ENCODE results near the gene SHISA5. TPM values are rescaled to one million over a fixed set of nuclear protein-coding genes. Genes with fewer than 3 reads are reported as not detected.
A peak's percentile ranks its signal among the peaks of the same experiment; 100 is the strongest.

Gene SHISA5
- polyA plus RNA-seq, 3 donors: 147 to 266 (median 242) TPM

DNA sequence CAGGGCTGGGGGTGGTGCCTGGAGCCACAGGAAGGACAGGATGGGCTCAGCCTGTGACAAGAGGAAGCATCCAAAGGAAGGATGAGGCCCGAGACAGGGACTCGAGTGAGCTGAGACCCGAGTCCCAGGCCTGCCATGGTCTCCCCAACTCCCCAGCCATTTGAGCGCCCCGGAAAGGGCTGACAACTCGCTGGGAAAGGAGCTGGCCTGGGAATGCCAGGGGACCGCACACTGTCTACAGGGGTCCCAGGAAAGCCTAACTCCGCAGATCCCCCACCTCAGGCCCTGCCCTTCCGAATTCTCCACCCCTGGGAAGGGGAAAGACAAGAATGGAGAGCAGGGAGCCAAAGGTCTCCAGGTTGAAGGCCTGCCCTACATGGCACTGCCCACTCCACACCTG is 21.0 kb upstream of the SHISA5 start:
- H4K20me1 ChIP-seq (ENCODE audit: insufficient read depth, low read length): no peaks in the 10 kb centered on the region
- H3K4me2 ChIP-seq (replicated peaks; ENCODE audit: extremely low read depth, low read length, poor library complexity, severe bottlenecking): peak overlapping the region; percentile 24
- TF ChIP-seq, protein P1, sequence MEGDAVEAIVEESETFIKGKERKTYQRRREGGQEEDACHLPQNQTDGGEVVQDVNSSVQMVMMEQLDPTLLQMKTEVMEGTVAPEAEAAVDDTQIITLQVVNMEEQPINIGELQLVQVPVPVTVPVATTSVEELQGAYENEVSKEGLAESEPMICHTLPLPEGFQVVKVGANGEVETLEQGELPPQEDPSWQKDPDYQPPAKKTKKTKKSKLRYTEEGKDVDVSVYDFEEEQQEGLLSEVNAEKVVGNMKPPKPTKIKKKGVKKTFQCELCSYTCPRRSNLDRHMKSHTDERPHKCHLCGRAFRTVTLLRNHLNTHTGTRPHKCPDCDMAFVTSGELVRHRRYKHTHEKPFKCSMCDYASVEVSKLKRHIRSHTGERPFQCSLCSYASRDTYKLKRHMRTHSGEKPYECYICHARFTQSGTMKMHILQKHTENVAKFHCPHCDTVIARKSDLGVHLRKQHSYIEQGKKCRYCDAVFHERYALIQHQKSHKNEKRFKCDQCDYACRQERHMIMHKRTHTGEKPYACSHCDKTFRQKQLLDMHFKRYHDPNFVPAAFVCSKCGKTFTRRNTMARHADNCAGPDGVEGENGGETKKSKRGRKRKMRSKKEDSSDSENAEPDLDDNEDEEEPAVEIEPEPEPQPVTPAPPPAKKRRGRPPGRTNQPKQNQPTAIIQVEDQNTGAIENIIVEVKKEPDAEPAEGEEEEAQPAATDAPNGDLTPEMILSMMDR (IDR thresholded peaks at IDR 0.05): no peak
- peaks cover 5% of the 10 kb centered on the region for H3K79me2 ChIP-seq (ENCODE audit: insufficient read depth, low read length)
- H3K27me3 ChIP-seq (ENCODE audit: control insufficient read depth in 2 of 2, insufficient read depth in 2 of 2, low read length in 2 of 2): no peaks in the 10 kb centered on the region
- peaks cover 58 to 72% of the 10 kb centered on the region in 2 donors for H3K4me1 ChIP-seq (ENCODE audit: control insufficient read depth in 1 of 2, insufficient read depth in 2 of 2, low read length in 2 of 2)
- intact Hi-C loops (cut with micrococcal nuclease): no loop called here
- H2AFZ ChIP-seq (ENCODE audit: insufficient read depth, low read depth, low read length, poor library complexity, severe bottlenecking): no peak overlapping the region
- Mint-ChIP-seq H3K27ac (peak overlapping the region in 6 of 7 donors; percentile 23 to 80 (median 68)), H3K4me1 (peaks cover 61% of the 10 kb centered on the region), H3K4me3 (no peak overlapping the region), H3K9me3 (no peaks in the 10 kb centered on the region), H3K27me3 (ENCODE audit: low read depth in 3 of 3) (peaks cover 0 to 5% (median 0%) of the 10 kb centered on the region in 3 donors), H3K36me3 (peaks cover 29 to 63% of the 10 kb centered on the region in 2 donors)
- no peak for DNase-seq
- peaks cover 33 to 42% of the 10 kb centered on the region in 2 donors for H3K36me3 ChIP-seq (replicated peaks in 1 of 2; ENCODE audit: control insufficient read depth in 1 of 2, insufficient read depth in 2 of 2, low read length in 2 of 2)
- H3K9me3 ChIP-seq (replicated peaks in 1 of 2; ENCODE audit: control insufficient read depth in 1 of 2, insufficient read depth in 1 of 2, low read length in 2 of 2): no peaks in the 10 kb centered on the region
- H3K27ac ChIP-seq (ENCODE audit: low read depth in 1 of 2, low read length in 2 of 2): peak overlapping the region; percentile 6 to 55
- peak overlapping the region; percentile 11 for H3K9ac ChIP-seq (ENCODE audit: insufficient read depth, low read length, poor library complexity, severe bottlenecking)
- WGBS (ENCODE audit: insufficient coverage): 51% methylated on average over 5 of the region's 9 CpGs
- no peak overlapping the region for H3K4me3 ChIP-seq (replicated peaks in 1 of 3; ENCODE audit: low read depth in 2 of 3, low read length in 3 of 3)

DNA sequence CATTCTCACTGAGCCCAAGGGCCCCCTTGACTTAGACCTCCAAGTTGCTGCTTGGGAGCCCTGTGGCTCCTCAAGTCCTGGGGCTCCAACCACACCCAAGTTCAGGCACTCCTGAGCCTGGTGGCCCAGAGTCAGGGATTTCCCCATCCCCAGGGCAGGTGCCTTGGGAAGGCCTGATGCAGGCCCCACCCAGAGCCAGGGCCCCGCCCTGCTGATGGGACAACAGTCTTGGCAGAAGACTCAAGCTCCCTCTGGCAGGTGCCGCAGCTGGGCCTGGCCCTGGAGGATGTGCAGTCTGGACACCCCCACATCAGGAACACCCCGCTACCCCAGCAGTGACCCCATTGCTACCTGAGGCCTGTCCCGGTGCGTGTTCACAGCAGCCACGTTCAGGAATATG is 17.7 kb upstream of the SHISA5 start:
- intact Hi-C loops (cut with micrococcal nuclease): no loop called here
- H3K9me3 ChIP-seq (replicated peaks in 1 of 2; ENCODE audit: control insufficient read depth in 1 of 2, insufficient read depth in 1 of 2, low read length in 2 of 2): no peaks in the 10 kb centered on the region
- Mint-ChIP-seq H3K4me3 (no peak overlapping the region), H3K4me1 (peaks cover 42% of the 10 kb centered on the region), H3K9me3 (no peaks in the 10 kb centered on the region), H3K36me3 (peaks cover 41 to 78% of the 10 kb centered on the region in 2 donors), H3K27ac (no peak overlapping the region), H3K27me3 (ENCODE audit: low read depth in 3 of 3) (peaks cover 0 to 5% (median 0%) of the 10 kb centered on the region in 3 donors)
- H3K27ac ChIP-seq (ENCODE audit: low read depth in 1 of 2, low read length in 2 of 2): no peak overlapping the region
- H3K27me3 ChIP-seq (ENCODE audit: control insufficient read depth in 2 of 2, insufficient read depth in 2 of 2, low read length in 2 of 2): no peaks in the 10 kb centered on the region
- no peak overlapping the region for H3K4me3 ChIP-seq (replicated peaks in 1 of 3; ENCODE audit: low read depth in 2 of 3, low read length in 3 of 3)
- no peaks in the 10 kb centered on the region for H4K20me1 ChIP-seq (ENCODE audit: insufficient read depth, low read length)
- no peak overlapping the region for H2AFZ ChIP-seq (ENCODE audit: insufficient read depth, low read depth, low read length, poor library complexity, severe bottlenecking)
- TF ChIP-seq, protein P1 (IDR thresholded peaks at IDR 0.05): no peak
- H3K36me3 ChIP-seq (replicated peaks in 1 of 2; ENCODE audit: control insufficient read depth in 1 of 2, insufficient read depth in 2 of 2, low read length in 2 of 2): peaks cover 54 to 69% of the 10 kb centered on the region in 2 donors
- WGBS (ENCODE audit: insufficient coverage): 92% methylated on average over 6 of the region's 6 CpGs
- no peak overlapping the region for H3K9ac ChIP-seq (ENCODE audit: insufficient read depth, low read length, poor library complexity, severe bottlenecking)
- no peaks in the 10 kb centered on the region for H3K79me2 ChIP-seq (ENCODE audit: insufficient read depth, low read length)
- peaks cover 31 to 54% of the 10 kb centered on the region in 2 donors for H3K4me1 ChIP-seq (ENCODE audit: control insufficient read depth in 1 of 2, insufficient read depth in 2 of 2, low read length in 2 of 2)
- no peak overlapping the region for H3K4me2 ChIP-seq (replicated peaks; ENCODE audit: extremely low read depth, low read length, poor library complexity, severe bottlenecking)
- no peak for DNase-seq

All from CD14-positive monocyte (primary cell).